OCI-LY1 (cell line): ENCODE measurements around the gene ECD.

ENCODE experiments used
- EZH2 ChIP-seq: fragments of 200-600 bp; sonication (generic), shearing (Covaris generic); IDR thresholded peaks from 2 replicates; pipeline ENCODE4 v1.8.0; 2017; ENCODE audit warnings: borderline replicate concordance, mixed run types, mild to moderate bottlenecking, antibody characterized with exemption, low read length, moderate library complexity, mixed read lengths
- TF ChIP-seq, protein P1 (sequence below): fragments of 200-600 bp; sonication (generic), shearing (Covaris generic); IDR thresholded peaks from 2 replicates; pipeline ENCODE4 v1.5.1; 2017; ENCODE audit warnings: mild to moderate bottlenecking, antibody characterized with exemption, low read length, moderate library complexity, mixed read lengths

DNA sequence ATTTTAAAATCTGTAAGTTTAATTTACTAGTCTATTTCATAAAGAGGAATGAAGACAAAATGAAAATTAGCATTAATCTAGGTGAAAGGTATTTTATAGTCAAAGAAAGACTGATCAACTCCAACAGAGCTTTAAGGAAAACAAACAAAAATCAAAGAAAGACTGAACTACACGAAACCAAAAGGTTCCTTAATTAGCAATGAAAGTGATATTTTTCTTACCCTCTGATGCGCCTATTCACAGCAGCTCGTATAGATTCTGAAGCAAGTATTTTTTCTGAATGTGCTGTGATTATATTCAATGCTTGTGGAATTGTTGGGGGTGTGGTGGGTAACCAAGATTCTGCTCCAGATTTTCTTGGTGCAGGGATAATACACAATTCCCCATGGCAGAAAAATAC lies 11.8 kb downstream of the ECD start:
- TF ChIP-seq, protein P1, sequence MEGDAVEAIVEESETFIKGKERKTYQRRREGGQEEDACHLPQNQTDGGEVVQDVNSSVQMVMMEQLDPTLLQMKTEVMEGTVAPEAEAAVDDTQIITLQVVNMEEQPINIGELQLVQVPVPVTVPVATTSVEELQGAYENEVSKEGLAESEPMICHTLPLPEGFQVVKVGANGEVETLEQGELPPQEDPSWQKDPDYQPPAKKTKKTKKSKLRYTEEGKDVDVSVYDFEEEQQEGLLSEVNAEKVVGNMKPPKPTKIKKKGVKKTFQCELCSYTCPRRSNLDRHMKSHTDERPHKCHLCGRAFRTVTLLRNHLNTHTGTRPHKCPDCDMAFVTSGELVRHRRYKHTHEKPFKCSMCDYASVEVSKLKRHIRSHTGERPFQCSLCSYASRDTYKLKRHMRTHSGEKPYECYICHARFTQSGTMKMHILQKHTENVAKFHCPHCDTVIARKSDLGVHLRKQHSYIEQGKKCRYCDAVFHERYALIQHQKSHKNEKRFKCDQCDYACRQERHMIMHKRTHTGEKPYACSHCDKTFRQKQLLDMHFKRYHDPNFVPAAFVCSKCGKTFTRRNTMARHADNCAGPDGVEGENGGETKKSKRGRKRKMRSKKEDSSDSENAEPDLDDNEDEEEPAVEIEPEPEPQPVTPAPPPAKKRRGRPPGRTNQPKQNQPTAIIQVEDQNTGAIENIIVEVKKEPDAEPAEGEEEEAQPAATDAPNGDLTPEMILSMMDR: no peak
- no peak for TF ChIP-seq EZH2
